Uterus (tissue), 2 donors: Measurements from ENCODE around the gene PPFIBP2.

Source experiments
- POLR2A ChIP-seq, 2 donors: fragments of 450-650 bp; IDR thresholded peaks; one replicate each; pipeline ENCODE4 v1.6.1; 2016; ENCODE audit warnings: antibody characterized with exemption in 2 of 2, mild to moderate bottlenecking in 1 of 2, moderate library complexity in 1 of 2
- TF ChIP-seq, protein P1 (sequence below), 4 experiments: fragments of 200-600 bp in 2 of 4; fragments of 450-650 bp in 2 of 4; sonication (generic) in 2 of 4; IDR thresholded peaks; one replicate each; pipeline ENCODE4 v1.5.1; 2016 to 2019; ENCODE audit warnings: antibody characterized with exemption in 4 of 4, mild to moderate bottlenecking in 2 of 4, moderate library complexity in 1 of 4

DNA sequence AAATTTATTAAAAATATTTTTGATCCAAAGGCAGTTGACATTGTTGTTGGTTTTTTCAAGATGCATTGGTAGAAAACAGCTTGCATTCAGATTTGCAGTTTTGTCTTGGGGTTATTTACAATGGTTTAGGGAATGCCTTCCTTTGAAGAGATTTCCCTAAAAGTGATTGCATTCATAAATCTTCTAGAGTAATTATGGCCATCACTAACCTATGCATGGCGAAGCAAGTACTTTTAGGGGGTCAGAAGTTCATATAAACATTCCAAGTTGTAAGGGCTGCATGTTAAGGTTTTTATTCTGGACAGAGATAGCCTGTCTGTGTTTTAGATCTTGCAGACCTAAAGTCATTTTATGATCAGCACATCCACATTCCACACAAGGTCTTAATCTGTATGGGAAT lies 53.5 kb downstream of the PPFIBP2 start:
- TF ChIP-seq, protein P1, sequence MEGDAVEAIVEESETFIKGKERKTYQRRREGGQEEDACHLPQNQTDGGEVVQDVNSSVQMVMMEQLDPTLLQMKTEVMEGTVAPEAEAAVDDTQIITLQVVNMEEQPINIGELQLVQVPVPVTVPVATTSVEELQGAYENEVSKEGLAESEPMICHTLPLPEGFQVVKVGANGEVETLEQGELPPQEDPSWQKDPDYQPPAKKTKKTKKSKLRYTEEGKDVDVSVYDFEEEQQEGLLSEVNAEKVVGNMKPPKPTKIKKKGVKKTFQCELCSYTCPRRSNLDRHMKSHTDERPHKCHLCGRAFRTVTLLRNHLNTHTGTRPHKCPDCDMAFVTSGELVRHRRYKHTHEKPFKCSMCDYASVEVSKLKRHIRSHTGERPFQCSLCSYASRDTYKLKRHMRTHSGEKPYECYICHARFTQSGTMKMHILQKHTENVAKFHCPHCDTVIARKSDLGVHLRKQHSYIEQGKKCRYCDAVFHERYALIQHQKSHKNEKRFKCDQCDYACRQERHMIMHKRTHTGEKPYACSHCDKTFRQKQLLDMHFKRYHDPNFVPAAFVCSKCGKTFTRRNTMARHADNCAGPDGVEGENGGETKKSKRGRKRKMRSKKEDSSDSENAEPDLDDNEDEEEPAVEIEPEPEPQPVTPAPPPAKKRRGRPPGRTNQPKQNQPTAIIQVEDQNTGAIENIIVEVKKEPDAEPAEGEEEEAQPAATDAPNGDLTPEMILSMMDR (IDR thresholded peaks at IDR 0.05) = no peak
- no peak for TF ChIP-seq POLR2A (IDR thresholded peaks at IDR 0.05)
